Measurements from ENCODE around the gene PGLYRP1.

PGLYRP1 gene

DNA sequence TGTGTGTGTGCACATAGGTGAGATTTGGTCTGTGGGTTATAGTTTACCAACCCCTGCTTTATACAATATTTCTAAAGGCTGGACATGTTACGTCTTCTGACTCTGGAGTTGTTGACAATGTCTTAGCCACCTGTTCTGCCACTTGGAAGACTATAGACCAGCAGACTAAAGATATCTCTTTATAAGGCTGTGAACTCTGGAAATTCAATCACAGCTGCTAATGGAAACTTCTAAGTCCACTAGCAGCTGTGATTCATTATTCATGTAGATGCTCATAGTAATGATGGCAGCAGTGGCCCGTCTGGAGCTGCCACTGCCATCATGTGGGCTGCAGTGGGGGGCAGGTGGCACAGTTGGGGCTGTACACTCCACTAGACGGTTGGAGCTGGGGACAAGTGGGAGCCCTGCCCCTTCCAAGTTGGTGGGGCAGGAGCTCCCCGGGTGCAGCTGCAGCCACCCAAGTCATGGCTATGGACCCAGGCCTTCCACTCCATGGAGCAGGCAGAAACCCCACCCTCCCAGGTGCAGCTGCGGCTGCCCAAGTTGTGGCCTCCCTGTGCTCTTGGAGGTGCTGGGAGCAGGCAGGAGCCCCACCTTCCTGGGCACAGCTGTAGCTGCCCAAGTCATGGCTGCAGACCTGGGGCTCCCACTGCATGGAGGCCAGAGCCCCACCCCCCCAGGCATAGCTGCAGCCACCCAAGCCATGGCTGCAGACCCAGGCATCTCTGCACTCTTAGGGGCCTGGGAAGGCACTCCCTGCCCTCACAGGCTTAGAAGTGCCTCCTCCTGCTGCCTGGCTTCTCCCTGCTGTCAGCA is 9.1 kb upstream of the PGLYRP1 start:
- no peak for DNase-seq

DNA sequence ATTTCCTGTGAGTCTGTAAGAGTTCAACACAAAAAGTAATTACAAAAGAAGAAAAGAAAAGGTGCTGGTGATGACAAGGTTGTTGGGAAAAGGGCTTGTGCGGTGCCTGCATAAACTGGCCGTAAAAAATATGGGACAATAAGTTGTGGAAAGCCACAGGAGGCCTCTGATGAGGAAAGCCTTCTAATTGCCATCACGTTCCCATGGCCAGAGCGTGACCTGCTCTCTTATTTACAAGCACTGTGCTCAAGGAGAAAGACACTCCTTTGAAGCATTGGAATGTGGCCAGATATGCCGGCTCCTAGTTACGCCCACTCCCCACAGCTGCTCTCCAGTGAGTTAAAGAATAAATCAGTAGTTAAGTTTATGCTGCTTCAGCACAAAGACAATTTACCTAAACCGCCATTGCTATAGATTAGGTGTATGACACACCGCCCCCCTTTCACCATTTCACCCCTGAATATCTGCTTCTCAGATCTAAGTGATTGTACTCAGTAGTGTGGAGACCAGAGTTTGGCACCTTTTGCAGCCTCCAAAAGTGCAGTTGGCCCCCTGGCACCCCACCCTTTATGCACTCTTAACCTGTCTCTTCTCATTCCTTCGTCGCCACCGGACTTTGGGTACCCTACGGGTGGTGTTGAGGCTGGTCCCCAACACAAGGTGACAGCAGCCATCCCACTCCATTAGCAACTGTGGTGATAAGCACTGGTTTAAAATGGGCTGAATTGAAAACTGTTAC is 8.1 kb upstream of the PGLYRP1 start:
- DNase-seq = no peak

DNA sequence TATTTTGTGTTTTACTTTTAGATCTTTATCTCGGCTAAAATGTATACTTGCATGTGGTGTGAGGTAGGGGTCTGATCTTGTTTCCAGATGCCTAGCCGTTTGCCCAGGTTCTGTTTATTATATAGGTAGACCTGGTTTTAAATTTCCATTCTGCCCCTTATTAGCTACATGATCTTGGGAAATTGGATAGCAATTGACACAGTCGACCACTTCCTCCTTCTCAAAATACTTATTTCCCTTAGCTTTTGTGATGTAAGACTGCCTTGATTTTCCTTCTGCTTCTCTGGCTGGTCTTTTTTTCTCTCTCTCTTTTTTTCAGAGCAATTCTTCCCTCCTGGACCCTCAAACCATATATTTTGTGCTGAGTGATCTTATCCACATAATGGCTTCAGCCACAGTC is 3.0 kb upstream of the PGLYRP1 start:
- no peak for DNase-seq

DNA sequence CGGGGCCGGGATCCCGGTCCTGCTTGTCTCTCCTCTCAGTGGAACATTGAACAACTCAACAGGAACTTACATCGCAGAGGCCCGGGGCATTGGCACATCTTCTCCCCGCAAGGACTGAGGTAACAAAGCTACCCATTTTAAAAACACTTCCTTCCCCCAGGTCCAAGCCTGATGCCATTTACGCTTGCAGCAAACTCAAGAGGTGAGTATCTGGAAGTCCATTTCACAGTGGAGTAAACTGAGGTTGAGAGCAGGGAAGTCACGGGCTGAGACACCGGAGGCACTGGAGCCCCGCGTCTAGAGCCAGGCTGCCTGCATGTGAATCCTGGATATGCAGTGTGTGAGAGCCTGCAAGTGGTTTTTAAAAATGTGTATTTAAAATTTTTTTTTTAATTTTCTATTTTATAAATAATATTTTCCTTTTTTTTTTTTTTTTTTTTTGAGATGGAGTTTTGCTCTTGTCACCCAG is 492 bp upstream of the PGLYRP1 start:
- DNase-seq = no peak

DNA sequence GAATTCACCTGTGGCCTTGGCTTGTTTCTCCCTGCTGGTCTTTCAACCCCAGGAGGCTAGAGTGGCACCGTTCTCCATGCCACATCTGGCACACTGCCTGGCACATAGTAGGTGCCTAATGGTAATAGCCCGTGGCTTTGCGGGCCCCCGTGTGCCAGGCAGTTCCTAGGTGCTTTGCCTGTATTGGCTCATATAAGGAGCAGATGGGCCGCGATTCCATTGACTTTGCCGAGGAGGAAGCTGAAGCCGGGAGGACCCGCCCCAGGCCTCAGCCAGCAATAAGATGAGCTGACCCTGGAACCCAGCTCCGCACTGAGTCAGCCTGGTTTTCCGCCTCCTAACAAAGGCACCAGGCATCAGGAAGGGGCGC is 807 bp downstream of the PGLYRP1 start:
- DNase-seq = no peak

DNA sequence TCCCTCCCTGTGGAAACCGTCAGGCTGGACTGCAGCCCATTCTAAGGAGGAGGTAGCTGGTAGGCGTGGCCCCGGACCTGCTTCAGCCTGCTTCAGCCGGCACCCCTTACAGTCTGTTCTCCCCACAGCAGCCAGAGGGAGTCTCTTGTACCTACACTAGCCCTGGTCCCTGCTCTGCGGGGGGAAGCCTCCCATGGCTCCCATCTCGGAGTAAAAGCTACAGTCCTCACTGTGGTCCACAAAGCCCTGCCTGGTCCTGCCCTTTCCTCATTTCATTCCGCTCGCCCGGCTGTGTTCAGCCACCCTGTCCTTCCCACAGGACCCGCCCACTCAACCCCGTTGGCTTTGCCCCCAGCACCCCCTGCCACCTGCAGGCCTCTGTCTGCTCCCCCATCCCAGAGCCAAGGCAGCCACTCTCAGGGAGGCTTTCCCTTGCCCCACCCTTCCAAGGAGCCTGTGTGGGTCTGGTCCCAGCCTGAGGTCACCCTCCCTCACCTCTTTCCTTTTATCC is 1.3 kb downstream of the PGLYRP1 start:
- DNase-seq = no peak

DNA sequence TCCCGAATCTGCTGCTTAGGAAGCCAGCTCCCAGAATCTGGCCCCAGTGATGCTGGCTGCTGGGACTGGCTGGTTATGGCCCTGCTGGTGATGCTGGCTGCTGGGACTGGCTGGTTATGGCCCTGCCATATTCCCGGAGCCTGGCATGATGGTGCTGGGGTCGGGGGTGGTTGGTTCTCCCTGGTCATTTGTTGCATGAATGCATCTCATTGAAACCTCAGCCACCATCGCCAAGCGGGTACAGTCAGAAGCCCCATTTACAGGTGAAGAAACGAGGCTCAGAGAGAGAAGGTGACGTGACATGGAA is 2.1 kb downstream of the PGLYRP1 start:
- DNase-seq = no peak

GRCh38 chr19:46019270-46019669 is 3.6 kb downstream of the PGLYRP1 start:
- DNase-seq = no peak

DNA sequence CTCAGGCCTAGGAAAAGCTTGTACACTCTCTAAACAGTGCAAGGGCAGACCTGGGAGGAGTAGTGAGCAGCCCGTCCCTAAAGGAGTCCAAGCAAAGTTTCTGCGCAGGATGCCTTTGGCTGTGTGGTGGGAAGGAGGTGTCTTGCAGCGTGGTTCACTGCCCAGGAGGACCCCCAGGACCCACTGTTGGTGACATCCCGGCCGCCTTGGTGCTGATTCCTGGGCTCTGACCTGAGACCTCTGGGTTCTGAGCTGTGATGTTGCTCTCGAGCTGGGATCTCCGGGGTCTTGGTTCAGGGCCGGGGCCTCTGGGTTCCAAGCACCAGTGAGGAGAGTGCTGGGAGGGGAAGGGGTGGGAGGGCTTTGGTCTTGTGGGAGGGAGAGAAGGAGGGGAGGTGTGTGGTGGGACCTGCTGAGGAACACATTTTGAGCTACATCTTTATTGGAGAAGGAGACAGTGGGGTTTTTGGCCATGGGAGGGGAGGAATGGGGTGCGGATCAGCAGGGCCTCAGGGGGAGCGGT is 4.1 kb downstream of the PGLYRP1 start:
- no peak for DNase-seq

DNA sequence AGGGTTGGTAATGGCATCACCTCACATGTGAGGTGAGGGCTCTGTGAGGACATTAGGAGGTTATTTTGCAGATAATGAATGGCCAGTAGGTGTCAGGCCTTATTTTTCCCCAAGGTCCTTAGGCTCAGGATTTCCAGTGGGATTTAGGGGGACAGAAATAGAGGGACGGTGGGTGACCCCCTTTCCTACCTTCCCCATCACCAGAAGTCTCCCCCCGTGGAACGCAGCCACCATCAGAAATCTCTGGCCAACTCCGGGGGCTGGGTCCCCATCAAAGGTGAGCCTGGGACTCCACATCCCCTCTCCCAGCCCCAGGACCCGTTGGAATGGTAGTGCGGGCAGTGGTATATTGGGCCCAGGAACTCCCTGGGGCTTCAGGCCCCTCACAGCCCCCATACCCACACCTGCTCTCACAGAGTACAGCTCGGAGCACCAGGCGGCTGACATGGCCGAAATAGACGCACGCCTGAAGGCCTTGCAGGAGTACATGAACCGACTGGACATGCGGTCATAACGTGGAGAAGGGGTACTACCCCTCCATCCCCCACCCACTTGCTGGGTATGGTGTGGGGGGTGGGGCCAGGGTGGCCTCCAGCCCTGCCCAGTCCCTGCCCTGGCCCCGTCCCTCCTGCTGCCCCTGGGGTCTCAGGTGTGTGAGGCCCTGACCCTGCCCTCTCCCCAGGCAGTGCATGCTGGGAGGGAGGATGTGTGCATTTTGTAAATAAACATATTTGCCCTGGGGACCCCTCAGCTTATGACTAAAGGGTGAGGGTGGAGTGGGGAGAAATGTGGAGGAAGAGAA is 4.8 kb downstream of the PGLYRP1 start:
- DNase-seq = no peak

DNA sequence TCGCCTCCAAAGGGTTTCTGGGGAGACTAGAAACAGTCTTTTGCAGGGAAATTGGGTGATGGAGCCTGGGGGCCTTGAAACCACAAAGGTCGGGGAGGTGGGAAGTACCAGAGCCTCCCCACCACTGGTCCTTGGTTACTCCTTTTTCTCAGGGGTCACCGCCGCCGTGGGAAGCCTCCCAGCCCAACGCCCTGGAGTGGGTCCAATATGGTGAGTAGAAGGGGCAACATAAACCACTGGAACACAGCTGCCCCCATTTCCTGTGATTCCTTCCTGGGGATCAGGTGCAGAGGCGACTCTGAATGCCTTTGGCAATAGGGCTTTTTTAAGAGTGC is 5.8 kb downstream of the PGLYRP1 start:
- no peak for DNase-seq

GRCh38 chr19:46016426-46017094 is 6.3 kb downstream of the PGLYRP1 start:
- DNase-seq = peak; percentile 52

DNA sequence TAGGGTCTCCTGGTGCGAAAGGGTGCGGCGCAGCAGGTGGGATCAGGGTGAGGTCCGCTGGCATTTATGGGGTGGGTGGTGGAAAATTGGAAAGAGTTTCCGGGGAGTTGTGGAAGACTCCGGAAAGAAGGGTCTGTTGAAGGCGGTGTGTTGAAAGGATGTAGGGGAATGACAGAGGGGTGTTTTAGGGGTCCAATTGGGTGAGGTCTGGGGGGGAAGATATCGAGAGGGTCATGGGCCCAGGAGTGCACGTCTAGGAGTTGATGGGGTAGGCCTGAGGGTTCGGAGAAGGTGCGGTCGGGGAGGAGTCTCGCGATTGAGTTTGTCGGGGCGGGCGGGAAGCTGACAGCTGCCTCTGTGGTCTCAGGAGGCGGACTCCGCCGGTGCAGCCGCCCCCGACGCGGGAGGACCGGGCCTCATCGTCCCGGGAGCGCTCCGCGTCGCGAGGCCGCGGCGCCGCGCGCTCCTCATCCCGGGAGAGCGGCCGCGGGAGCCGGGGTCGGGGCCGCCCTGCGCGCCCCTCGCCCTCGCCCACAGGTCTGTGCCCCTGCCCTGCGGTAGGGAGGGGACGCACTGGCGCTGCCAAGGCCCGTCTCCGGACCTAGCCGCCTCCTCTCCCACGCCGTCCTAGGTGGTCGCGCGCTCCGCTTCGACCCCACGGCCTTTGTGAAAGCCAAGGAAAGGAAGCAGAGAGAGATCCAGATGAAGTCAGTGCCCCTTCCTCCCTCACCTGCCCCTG is 7.0 kb downstream of the PGLYRP1 start:
- no peak for DNase-seq

DNA sequence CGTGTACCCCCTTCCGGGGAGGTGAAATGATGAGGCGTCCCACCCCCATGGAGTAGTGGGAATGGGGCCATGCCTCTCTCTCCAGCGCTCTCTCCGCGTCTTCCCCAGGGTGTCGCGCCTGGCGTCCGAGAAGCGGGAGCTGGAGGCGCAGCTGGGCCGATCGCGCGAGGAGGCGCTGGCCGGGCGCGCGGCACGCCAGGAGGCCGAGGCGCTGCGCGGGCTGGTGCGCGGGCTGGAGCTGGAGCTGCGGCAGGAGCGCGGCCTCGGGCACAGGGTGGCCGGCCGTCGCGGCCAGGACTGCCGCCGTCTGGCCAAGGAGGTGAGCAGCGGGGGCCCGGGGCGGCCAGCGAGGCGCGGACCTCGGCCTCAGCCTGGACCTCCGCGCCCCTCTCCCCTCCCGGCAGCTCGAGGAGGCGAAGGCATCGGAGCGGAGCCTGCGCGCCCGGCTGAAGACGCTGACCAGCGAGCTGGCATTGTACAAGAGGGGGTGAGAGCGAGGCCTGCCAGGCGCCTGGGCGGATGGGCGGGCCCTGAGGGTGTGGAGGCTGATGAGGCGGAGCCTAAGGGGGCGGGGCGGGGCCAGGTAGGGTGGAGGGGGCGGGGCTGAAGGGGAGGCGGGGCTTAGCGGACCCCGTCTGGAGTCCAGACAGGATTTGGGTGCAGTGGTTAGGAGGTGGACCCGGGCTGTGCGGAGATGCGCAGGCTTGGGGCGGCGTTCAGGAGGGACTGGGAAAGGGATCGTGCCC is 7.7 kb downstream of the PGLYRP1 start:
- DNase-seq = peak; percentile 63

DNA sequence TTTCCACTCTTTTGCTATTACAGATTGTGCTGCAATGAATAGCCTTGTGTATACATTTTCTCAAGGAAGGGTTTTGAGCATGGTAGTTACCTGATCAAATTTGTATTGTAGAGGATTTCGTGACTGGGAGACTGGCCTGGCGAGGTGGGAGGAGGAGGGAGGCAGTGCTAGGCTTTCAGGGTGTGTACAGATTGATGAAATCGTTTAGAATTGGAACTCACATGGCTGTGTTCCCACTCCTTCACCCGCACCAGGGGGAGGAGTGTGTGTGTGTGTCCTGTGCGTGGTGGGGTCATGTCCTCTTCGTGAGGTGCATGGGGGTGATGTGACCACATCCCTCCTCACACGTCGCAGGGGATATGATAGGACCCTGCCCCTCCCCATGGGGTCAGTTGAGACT is 8.3 kb downstream of the PGLYRP1 start:
- DNase-seq = no peak

DNA sequence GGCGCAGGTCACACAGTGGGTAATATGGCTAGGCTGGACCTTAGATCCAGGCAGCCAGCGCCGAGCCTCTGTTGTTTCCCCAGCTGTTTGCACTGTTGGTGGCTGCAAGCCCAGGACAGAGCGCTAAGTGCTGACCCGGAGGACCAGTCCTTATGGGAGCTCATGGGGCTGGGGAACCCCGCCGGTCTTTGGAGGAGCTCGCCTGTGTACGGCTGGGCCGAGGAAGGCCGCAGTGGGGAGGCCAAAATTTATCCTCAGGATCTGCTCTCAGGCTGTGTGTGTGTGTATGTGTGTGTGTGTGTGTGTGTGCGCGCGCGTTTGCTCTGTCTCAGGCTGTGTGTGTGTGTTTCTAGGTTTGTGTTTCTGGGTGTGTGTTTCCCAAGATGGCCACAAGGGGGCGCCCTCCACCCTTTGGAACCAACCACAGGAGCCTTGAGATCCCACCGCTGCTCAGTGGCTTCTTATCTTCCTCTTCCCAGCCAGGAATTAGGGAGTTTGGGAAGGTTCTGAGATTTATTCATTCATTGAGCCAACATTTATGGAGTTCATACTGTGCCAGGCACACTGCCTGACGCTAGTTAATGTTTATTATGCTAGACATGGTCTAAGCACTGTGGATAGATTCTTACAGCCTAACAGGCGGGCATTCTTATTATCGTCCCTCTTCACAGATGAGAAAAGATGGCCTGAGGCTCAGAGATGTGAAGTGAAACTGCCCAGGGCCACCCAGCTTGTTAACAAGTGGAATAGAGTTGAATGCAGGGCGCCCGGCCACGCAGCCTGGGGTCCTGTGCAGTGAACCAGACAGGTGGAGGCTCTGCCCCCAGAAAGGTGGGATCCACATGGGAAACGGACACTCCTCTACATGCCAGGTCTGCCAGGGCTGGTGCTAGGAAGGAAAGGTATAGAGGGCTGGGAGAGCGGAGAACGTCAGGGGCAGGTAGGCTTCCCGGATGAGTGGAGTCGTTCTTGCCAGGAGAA is 13.0 kb downstream of the PGLYRP1 start:
- DNase-seq = peak; percentile 16

DNA sequence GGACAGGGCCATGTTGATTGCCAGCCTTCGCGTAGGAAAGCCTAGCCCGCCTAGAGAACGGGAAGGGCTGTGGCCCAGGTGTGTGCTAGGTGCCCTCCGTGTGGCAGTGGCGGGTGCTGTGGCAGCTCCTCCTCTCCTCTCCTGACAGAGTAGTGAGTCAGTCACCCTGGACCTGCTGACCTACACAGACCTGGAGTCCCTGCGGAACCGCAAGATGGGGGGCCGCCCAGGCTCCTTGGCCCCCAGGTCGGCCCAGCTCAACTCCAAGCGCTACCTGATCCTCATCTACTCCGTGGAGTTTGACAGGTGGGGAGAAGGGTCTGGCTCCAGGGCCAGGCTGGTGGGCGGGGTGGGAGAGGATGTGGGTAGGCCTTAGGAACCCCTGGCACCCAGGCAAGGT is 16.4 kb downstream of the PGLYRP1 start:
- DNase-seq = no peak

GRCh38 chr19:46002678-46003275 is 20.1 kb downstream of the PGLYRP1 start:
- DNase-seq = no peak

DNA sequence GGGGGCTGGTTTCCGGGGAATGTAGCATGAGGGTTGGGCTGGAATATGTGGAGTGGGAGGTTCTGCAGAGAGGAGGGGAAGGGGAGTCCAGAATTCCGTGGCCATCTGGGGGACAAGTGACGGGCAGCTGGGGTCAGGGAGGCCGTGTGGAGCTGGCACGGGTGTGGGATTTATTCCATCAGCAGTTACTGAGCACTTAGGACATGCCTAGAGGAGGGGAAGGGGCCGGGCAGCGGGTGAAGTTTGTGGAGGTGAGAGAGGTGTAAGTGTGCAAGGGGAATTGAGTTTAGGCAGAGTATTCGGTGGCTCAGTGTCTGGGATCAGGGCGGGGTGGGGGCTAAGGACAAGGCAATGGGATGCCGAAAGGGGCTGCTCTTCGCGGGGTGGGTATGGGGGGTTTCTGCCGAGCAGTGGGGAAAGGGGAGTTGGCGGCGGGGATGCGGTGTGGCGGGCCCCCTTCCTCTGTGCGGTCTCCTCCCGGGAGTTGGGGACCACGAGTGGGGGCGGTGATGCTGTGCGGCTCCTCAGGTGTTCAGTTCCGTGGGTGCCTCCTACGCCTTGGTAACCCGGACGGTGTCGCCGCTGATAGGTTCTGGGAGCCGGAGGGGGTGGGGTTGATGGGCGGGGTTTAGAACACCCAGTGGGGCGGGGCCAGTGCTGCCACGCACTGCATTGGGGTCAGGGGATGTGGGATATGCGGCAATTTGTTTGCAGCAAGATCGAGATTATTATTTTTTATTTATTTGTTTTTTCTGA is 22.2 kb downstream of the PGLYRP1 start:
- DNase-seq = no peak
